ENCODE measurements around the gene SEL1L3.

SEL1L3 gene

DNA sequence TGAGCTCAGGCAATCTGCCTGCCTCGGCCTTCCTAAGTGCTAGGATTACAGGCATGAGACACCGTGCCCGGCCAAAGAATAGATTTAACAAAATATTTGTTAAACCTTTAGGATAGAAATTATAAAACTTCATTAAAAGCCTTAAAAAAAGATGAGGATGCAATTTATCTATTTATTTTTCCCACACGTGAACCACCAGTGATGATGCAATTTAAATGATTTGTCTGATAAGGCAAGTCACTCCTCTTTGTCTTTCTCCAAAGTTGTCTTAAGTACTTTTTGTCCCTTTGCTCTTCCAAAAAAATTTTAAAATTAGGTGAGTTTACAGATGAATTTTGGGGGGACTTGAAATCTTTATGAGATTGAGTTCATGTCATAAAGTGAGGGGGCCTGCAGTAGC, 149.0 kb downstream of the SEL1L3 start:
- H3K27ac ChIP-seq: no peak overlapping the region
- TF ChIP-seq, protein P1, sequence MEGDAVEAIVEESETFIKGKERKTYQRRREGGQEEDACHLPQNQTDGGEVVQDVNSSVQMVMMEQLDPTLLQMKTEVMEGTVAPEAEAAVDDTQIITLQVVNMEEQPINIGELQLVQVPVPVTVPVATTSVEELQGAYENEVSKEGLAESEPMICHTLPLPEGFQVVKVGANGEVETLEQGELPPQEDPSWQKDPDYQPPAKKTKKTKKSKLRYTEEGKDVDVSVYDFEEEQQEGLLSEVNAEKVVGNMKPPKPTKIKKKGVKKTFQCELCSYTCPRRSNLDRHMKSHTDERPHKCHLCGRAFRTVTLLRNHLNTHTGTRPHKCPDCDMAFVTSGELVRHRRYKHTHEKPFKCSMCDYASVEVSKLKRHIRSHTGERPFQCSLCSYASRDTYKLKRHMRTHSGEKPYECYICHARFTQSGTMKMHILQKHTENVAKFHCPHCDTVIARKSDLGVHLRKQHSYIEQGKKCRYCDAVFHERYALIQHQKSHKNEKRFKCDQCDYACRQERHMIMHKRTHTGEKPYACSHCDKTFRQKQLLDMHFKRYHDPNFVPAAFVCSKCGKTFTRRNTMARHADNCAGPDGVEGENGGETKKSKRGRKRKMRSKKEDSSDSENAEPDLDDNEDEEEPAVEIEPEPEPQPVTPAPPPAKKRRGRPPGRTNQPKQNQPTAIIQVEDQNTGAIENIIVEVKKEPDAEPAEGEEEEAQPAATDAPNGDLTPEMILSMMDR (conservative IDR thresholded peaks at IDR 0.05): no peak

DNA sequence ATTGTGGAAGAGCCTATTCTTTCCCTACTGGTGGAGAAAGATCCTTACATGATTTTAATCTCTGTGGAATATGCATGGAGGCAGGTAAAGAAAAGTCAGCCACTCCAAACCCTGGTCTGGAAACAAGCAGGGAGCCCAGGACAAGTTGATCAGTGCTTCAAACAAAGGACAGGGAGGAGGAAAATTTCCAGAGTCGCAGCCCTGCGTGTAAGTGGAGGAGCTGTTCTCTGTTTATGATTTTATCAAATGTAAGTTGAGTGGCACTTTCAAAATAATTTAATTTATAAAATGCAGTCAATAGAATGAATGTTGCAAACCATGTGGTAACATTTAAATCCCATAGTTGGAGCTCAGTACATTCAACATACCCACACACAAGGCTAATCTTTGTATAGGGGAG, 150.2 kb downstream of the SEL1L3 start:
- TF ChIP-seq, protein P1 (conservative IDR thresholded peaks at IDR 0.05): no peak
- no peak overlapping the region for H3K27ac ChIP-seq

DNA sequence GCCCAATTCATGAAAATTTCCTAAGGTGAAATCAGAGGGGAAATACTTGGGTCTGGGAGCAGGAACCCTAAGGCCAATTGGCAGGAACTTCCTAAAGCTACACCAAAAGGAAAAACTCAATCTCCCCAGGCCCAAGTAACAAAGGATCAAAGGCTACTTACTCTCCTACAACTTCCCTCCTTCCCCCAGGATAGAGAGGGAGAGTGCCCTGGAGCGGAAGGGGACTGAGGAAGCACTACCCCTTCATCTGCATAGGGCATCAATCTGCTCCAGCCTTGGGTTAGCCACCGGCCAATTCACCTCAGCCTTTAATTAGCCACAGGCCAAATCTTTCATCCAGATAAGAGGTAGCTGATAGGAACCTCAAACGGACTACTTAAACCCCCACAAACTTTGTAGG, 152.2 kb downstream of the SEL1L3 start:
- no peak overlapping the region for H3K27ac ChIP-seq
- TF ChIP-seq, protein P1 (conservative IDR thresholded peaks at IDR 0.05): no peak

DNA sequence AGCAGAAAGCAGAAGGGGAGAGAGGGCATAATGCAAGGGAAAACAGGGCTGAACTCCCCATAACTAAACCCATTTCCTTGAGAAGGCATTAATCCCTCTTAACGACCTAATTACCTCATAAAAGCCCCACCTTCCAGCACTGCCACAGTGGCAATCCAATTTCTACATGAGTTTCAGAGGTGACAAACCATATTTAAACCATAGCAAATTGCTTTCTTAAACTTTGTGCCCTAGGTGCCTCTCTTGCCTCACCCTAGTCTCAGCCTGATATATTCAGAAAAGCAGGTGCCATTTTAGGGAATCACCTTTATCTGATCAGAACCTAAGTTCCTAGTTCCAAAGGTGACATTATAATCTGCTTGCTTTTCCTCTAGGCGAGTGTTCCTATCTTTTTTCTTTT, 158.3 kb downstream of the SEL1L3 start:
- TF ChIP-seq, protein P1 (conservative IDR thresholded peaks at IDR 0.05): no peak
- H3K27ac ChIP-seq: no peak overlapping the region

DNA sequence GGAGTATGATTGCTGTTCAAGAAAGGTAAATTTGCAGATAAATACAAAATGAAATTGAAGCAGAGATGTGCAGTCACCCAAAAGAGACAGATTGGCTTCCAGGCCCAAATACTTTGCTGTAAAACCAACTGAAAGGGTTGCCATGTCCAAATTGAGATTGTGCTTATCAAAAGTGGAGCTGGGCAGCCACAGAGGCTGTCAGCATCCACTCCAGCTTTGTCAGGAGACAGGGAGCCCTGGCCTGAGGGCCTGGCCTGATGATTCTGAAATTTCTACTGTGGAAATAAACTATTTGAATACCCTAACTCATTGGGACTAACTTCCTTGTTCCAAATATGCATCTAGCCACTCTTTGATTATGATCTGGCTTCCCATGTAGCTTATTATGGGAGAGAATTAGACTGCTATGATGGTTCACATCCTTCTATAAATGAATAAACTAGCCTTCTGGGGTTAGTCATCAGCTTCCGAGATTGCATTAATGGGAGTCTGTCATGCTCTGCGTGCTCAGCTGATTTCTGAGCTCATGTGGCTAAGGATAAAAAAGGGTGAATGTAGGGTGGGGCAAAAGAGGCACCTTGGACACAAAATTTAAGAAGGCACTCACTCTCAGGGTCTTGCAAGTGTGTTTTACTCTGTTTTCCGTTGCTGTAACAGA, 158.9 kb downstream of the SEL1L3 start:
- TF ChIP-seq, protein P1 (conservative IDR thresholded peaks at IDR 0.05): no peak

DNA sequence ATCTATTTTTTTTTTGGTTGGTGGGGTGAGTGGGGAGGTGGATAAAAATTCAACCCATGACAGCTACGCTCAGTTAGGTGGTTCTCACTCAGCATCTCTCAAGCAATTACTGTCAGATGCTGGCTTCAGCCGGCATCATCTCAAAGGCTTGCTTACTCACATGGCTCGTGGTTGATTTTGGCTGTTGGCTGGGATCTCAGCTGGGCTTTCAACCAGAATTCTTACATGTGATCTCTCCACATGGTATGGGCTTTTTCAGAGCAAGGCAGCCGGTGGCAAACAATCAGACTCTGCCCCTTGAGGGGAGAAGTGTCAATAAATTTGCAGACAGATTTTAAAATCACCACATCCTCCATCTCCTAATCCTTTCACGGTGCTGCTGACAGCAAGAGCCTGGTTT, 159.9 kb downstream of the SEL1L3 start:
- TF ChIP-seq, protein P1 (conservative IDR thresholded peaks at IDR 0.05): peak; percentile 23; the same call in 1 of the 2 replicates
- H3K27ac ChIP-seq: peak overlapping the region; percentile 32; the same call in 1 of the 2 replicates

More for the DNA sequence above, 158.9 kb downstream of the SEL1L3 start:
- no peak overlapping the region for H3K27ac ChIP-seq

DNA sequence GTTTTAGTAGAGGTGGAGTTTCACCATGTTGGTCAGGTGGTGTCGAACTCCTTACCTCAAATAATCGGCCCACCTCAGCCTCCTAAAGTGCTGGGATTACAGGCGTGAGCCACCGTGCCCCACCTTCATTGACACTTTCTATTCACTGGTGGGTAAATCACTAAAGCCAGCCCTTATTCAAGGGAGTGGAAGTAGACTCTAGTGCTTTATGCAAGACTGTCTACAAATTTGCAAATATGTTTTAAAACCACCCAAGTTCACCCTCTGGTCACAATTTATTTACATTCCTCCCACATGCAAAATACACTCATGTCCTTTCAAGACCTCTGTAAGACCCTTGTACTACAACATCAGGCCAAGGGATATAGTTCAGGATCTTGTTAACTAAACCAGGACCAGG, 162.1 kb downstream of the SEL1L3 start:
- TF ChIP-seq, protein P1 (conservative IDR thresholded peaks at IDR 0.05): no peak

More for the DNA sequence above, 162.1 kb downstream of the SEL1L3 start:
- no peak overlapping the region for H3K27ac ChIP-seq
